H9 (cell line): ENCODE results near the gene LAMB4. TPM values are rescaled to one million over a fixed set of nuclear protein-coding genes. Genes with fewer than 3 reads are reported as not detected.
A peak's percentile ranks its signal among the peaks of the same experiment; 100 is the strongest.

Experiments
- DNase-seq: peaks from one replicate; pipeline ENCODE4 v3.0.0-alpha.2; 2017
- H2AFZ ChIP-seq: one replicate; pipeline ENCODE4 v1.6.1; 2013; ENCODE audit warnings: mild to moderate bottlenecking, low read length, control low read depth, moderate library complexity
- H2AK5ac ChIP-seq: 2 replicates; pipeline ENCODE4 v1.6.1; 2013; ENCODE audit warnings: low read length, control low read depth, mixed read lengths; ENCODE audit not compliant: insufficient read length
- H2BK120ac ChIP-seq: one replicate; pipeline ENCODE4 v1.6.1; 2013; ENCODE audit warnings: low read depth, mild to moderate bottlenecking, low read length, control low read depth, inconsistent platforms; ENCODE audit not compliant: poor library complexity, severe bottlenecking
- H2BK12ac ChIP-seq: 2 replicates; pipeline ENCODE4 v1.6.1; 2013; ENCODE audit warnings: low read length, control low read depth, mixed read lengths, low read depth; ENCODE audit not compliant: insufficient read length
- H2BK15ac ChIP-seq: 2 replicates; pipeline ENCODE4 v1.6.1; 2013; ENCODE audit warnings: low read depth, low read length, control low read depth
- H2BK20ac ChIP-seq: one replicate; pipeline ENCODE4 v1.6.1; 2013; ENCODE audit warnings: low read depth, mild to moderate bottlenecking, low read length, control low read depth, inconsistent platforms; ENCODE audit not compliant: poor library complexity, severe bottlenecking
- H2BK5ac ChIP-seq: 2 replicates; pipeline ENCODE4 v1.6.1; 2013; ENCODE audit warnings: low read length, control low read depth, mixed read lengths; ENCODE audit not compliant: insufficient read length
- H3K14ac ChIP-seq: 2 replicates; pipeline ENCODE4 v1.6.1; 2013; ENCODE audit warnings: low read length, control low read depth; ENCODE audit not compliant: insufficient read depth
- H3K18ac ChIP-seq: 2 replicates; pipeline ENCODE4 v1.6.1; 2013; ENCODE audit warnings: low read depth, mild to moderate bottlenecking, mixed read lengths, low read length, control low read depth; ENCODE audit not compliant: insufficient read length
- H3K23ac ChIP-seq: 2 replicates; pipeline ENCODE4 v1.6.1; 2013; ENCODE audit warnings: low read length, control low read depth, mixed read lengths, low read depth; ENCODE audit not compliant: insufficient read length
- H3K23me2 ChIP-seq: 2 replicates; pipeline ENCODE4 v1.6.1; 2013; ENCODE audit warnings: low read depth, mild to moderate bottlenecking, mixed read lengths, low read length, control low read depth; ENCODE audit not compliant: insufficient read length, poor library complexity, severe bottlenecking
- H3K27ac ChIP-seq: 2 replicates; pipeline ENCODE4 v1.5.1; 2013; ENCODE audit warnings: low read length, control low read depth, mixed read lengths, low read depth; ENCODE audit not compliant: insufficient read length
- H3K27me3 ChIP-seq: 2 replicates; pipeline ENCODE4 v1.6.1; 2013; ENCODE audit warnings: low read length, control low read depth, inconsistent platforms; ENCODE audit not compliant: insufficient read depth
- H3K4ac ChIP-seq: 2 replicates; pipeline ENCODE4 v1.6.1; 2013; ENCODE audit warnings: low read depth, mild to moderate bottlenecking, control low read depth, inconsistent platforms, low read length, moderate library complexity
- H3K4me1 ChIP-seq: 2 replicates; pipeline ENCODE4 v1.6.1; 2013; ENCODE audit warnings: low read length, control low read depth, inconsistent platforms; ENCODE audit not compliant: insufficient read depth
- H3K4me2 ChIP-seq: 2 replicates; pipeline ENCODE4 v1.6.1; 2013; ENCODE audit warnings: low read length, control low read depth, mixed read lengths; ENCODE audit not compliant: insufficient read length, insufficient read depth
- H3K56ac ChIP-seq: 2 replicates; pipeline ENCODE4 v1.6.1; 2013; ENCODE audit warnings: low read depth, mild to moderate bottlenecking, mixed read lengths, low read length, control low read depth; ENCODE audit not compliant: insufficient read length
- H3K79me1 ChIP-seq: 2 replicates; pipeline ENCODE4 v1.6.1; 2013; ENCODE audit warnings: low read depth, mild to moderate bottlenecking, moderate library complexity, low read length, control low read depth, inconsistent platforms; ENCODE audit not compliant: insufficient read depth, poor library complexity, severe bottlenecking
- H3K79me2 ChIP-seq: 2 replicates; pipeline ENCODE4 v1.6.1; 2013; ENCODE audit warnings: low read length, control low read depth, inconsistent platforms; ENCODE audit not compliant: insufficient read depth
- H3K9ac ChIP-seq: 2 replicates; pipeline ENCODE4 v1.6.1; 2013; ENCODE audit warnings: low read length, control low read depth, mixed read lengths; ENCODE audit not compliant: insufficient read length; ENCODE audit errors: extremely low read depth
- H3K9me3 ChIP-seq: one replicate; pipeline ENCODE4 v1.6.1; 2013; ENCODE audit warnings: low read depth, low read length, inconsistent platforms; ENCODE audit not compliant: control insufficient read depth
- H3T11ph ChIP-seq: one replicate; pipeline ENCODE4 v1.6.1; 2013; ENCODE audit warnings: mild to moderate bottlenecking, low read length, control low read depth, inconsistent platforms
- H4K20me1 ChIP-seq: one replicate; pipeline ENCODE4 v1.6.1; 2013; ENCODE audit not compliant: control insufficient read depth, insufficient read length, insufficient read depth
- H4K5ac ChIP-seq: 2 replicates; pipeline ENCODE4 v1.6.1; 2013; ENCODE audit warnings: low read depth, mild to moderate bottlenecking, mixed read lengths, low read length, control low read depth; ENCODE audit not compliant: insufficient read length
- H4K8ac ChIP-seq: replicated peaks from 2 replicates; pipeline ENCODE4 v1.6.1; 2013; ENCODE audit warnings: low read length, control low read depth, mixed read lengths, low read depth; ENCODE audit not compliant: insufficient read length
- H4K91ac ChIP-seq: 2 replicates; pipeline ENCODE4 v1.6.1; 2013; ENCODE audit warnings: low read depth, mild to moderate bottlenecking, moderate library complexity, mixed read lengths, low read length, control low read depth; ENCODE audit not compliant: insufficient read length
- H3K27ac Mint-ChIP-seq, 3 experiments: 2 replicates in 2 of 3; 3 replicates in 1 of 3; pipeline ENCODE4 v1.8.0; 2020 to 2021; ENCODE audit warnings: mixed read lengths in 3 of 3, mild to moderate bottlenecking in 1 of 3, moderate library complexity in 1 of 3
- H3K27me3 Mint-ChIP-seq: 2 replicates; pipeline ENCODE4 v1.8.0; 2021; ENCODE audit warnings: low read depth, mild to moderate bottlenecking, moderate library complexity, mixed read lengths
- H3K36me3 Mint-ChIP-seq, 3 experiments: 2 replicates in 2 of 3; 3 replicates in 1 of 3; pipeline ENCODE4 v1.8.0; 2020 to 2021; ENCODE audit warnings: low read depth in 3 of 3, mixed read lengths in 3 of 3; ENCODE audit not compliant: insufficient read depth in 1 of 3
- H3K4me1 Mint-ChIP-seq, 2 experiments: 2 replicates each; pipeline ENCODE4 v1.8.0; 2020; ENCODE audit warnings: mixed read lengths in 2 of 2
- H3K4me3 Mint-ChIP-seq, 2 experiments: 2 replicates in 1 of 2; 3 replicates in 1 of 2; pipeline ENCODE4 v1.8.0; 2020 to 2021; ENCODE audit warnings: mild to moderate bottlenecking in 2 of 2, mixed read lengths in 2 of 2, moderate library complexity in 1 of 2
- H3K9me3 Mint-ChIP-seq, 2 experiments: 2 replicates in 1 of 2; 3 replicates in 1 of 2; pipeline ENCODE4 v1.8.0; 2020; ENCODE audit warnings: mild to moderate bottlenecking in 2 of 2, mixed read lengths in 2 of 2, moderate library complexity in 1 of 2
- CTCF ChIP-seq: fragments of 200-600 bp; sonication (generic); conservative IDR thresholded peaks from 3 replicates; pipeline ENCODE4 v1.8.0; 2021; ENCODE audit warnings: antibody characterized with exemption, mild to moderate bottlenecking
- WGBS: extraction: QIAGEN DNeasy Blood & Tissue Kit; methylation state at CpG from one replicate; pipeline ENCODE4 v1.1.7; 2013; ENCODE audit warnings: missing lambda C conversion rate, low lambda C conversion rate, mixed read lengths; ENCODE audit not compliant: insufficient read length; ENCODE audit errors: extremely low coverage; 5-methylcytosine and 5-hydroxymethylcytosine counted together
- total RNA-seq: library from RNA; stranded (reverse); gene quantifications from 2 replicates; pipeline ENCODE4 v1.2.1, GENCODE V29; 2021

Gene LAMB4
- total RNA-seq, 1 experiment from 2014 or later: not detected

- H3K27me3 ChIP-seq: no peaks in the 10 kb centered on the region
- H3K56ac ChIP-seq: no peak overlapping the region
- WGBS: no CpG with 5 or more reads among the region's 9 CpGs
- H2AK5ac ChIP-seq: no peak overlapping the region
- no peaks in the 10 kb centered on the region for H4K20me1 ChIP-seq
- H3K4me1 ChIP-seq: no peaks in the 10 kb centered on the region
- H3K9me3 ChIP-seq: no peaks in the 10 kb centered on the region
- no peak overlapping the region for H2AFZ ChIP-seq
- H3K27ac ChIP-seq: no peak overlapping the region
- no peak overlapping the region for H3K23ac ChIP-seq
- H2BK20ac ChIP-seq: no peak overlapping the region
- 0 out of 7 replicates have a peak overlapping the region, but pooled peaks of 2 of the 3 experiments have one; percentile 17 to 33 for H3K27ac Mint-ChIP-seq
- H3K4me2 ChIP-seq: no peak overlapping the region
- H3K18ac ChIP-seq: no peak overlapping the region
- H3T11ph ChIP-seq: no peak overlapping the region
- no peaks in the 10 kb centered on the region for H3K9me3 Mint-ChIP-seq
- DNase-seq: no peak
- H3K36me3 Mint-ChIP-seq: peaks cover 3 to 69% (median 22%) of the 10 kb centered on the region in 3 experiments; a peak in 6 of 7 replicates
- no peak overlapping the region for H4K91ac ChIP-seq
- peaks cover 2 to 6% of the 10 kb centered on the region in 2 experiments; a peak in 3 of 4 replicates for H3K4me1 Mint-ChIP-seq
- H3K79me2 ChIP-seq: no peaks in the 10 kb centered on the region
- no peaks in the 10 kb centered on the region for H3K23me2 ChIP-seq
- no peaks in the 10 kb centered on the region for H3K27me3 Mint-ChIP-seq
- no peak overlapping the region for H4K5ac ChIP-seq
- no peak overlapping the region for H4K8ac ChIP-seq
- no peak overlapping the region for H3K14ac ChIP-seq
- TF ChIP-seq CTCF: no peak
- no peak overlapping the region for H2BK12ac ChIP-seq
- no peaks in the 10 kb centered on the region for H3K79me1 ChIP-seq
- no peak overlapping the region for H2BK15ac ChIP-seq
- H3K4me3 Mint-ChIP-seq: no peak overlapping the region
- H2BK120ac ChIP-seq: no peak overlapping the region
- H3K4ac ChIP-seq: no peak overlapping the region
- H3K9ac ChIP-seq: no peak overlapping the region
- H2BK5ac ChIP-seq: no peak overlapping the region
These were observed 140.4 kb downstream of the LAMB4 start for GRCh38 chr7:107989618-107990373.
